Pancreas (tissue), 10 donors: ENCODE results near the gene RAB3GAP1. TPM values are rescaled to one million over a fixed set of nuclear protein-coding genes. Genes with fewer than 3 reads are reported as not detected.

Experiments
- ATAC-seq, 4 donors: fragments of 200-7000 bp; cut with Tn5 transposase; one replicate each; pipeline versions ENCODE4 v1.8.0 to v1.9.1; 2020; ENCODE audit warnings: mild to moderate bottlenecking in 4 of 4, moderate library complexity in 4 of 4
- DNase-seq, 6 donors: peaks; one replicate each; pipeline ENCODE4 v3.0.0-alpha.2; 2020
- FAIRE-seq: peaks from 2 replicates; lab custom pipeline; 2012; peaks lifted over from hg19 to GRCh38; lab: Jason Lieb, UNC
- H3K27ac ChIP-seq, 4 donors: fragments of 200-600 bp; sonication (generic); 1 replicate in 3 of 4; 2 replicates in 1 of 4; pipeline versions ENCODE4 v1.5.0 to v1.8.0; 2020
- H3K27me3 ChIP-seq, 4 donors: fragments of 200-600 bp; one replicate each; pipeline ENCODE4 v1.8.0; 2021
- H3K36me3 ChIP-seq, 3 donors: fragments of 200-600 bp; sonication (generic) in 1 of 3; one replicate each; pipeline versions ENCODE4 v1.5.0 to v1.8.0; 2020 to 2021
- H3K4me1 ChIP-seq, 3 donors: fragments of 200-600 bp; one replicate each; pipeline ENCODE4 v1.8.0; 2021
- H3K4me3 ChIP-seq, 4 donors: fragments of 200-600 bp; sonication (generic) in 2 of 4; one replicate each; pipeline versions ENCODE4 v1.5.0 to v1.8.0; 2020 to 2021
- H3K9me3 ChIP-seq, 4 donors: fragments of 200-600 bp; one replicate each; pipeline ENCODE4 v1.8.0; 2021
- whole genome bisulfite sequencing, 2 donors: extraction: QIAGEN DNeasy Blood & Tissue Kit; methylation state at CpG; one replicate each; pipeline ENCODE4 v1.1.7; 2013; 5-methylcytosine and 5-hydroxymethylcytosine counted together
- intact Hi-C, 3 donors: fragments of 100-400 bp; cut with DNase I; formaldehyde crosslinking; loops; one replicate each; pipeline versions ENCODE4 v1.11.1 to v1.14.2; 2022
- polyA plus RNA-seq, 2 donors: library from polyadenylated mRNA; stranded (reverse); fragments of 200-250 nt; gene quantifications; one replicate each; pipeline ENCODE4 v1.2.3, GENCODE V29; 2013
- total RNA-seq, 6 donors: library from RNA; stranded (reverse); fragmentation: NEBNext Ultra II Directional in 4 of 6; extraction: Animal tissue kit (Norgen Biotek cat#: 25700) in 4 of 6; gene quantifications; one replicate each; pipeline versions ENCODE4 v1.2.1 to v1.2.4, GENCODE V29; 2021 to 2023
- TF ChIP-seq, protein P1 (sequence below), 4 donors: fragments of 200-600 bp; sonication (generic) in 3 of 4; IDR thresholded peaks; one replicate each; pipeline versions ENCODE4 v1.5.0 to v1.8.0; 2021; ENCODE audit warnings: antibody characterized with exemption in 4 of 4
- donor health status: healthy with polysubstance abuse.
- donor health status: DM: no; HTN: no; CAD: no; lungs with moderate emphysema.
- donor health status: DM: no; HTN: no; CAD: no.
- donor health status: control.
- donor health status: control.
- donor health status: Bipolar disorder and iron deficiency.
- donor health status: DM: yes; HTN: yes; CAD: no.
- donor health status: DM: no; HTN: no; CAD: no.
- donor health status: DM: no; HTN: no; CAD: no.
- donor health status: DM: yes; HTN: yes; CAD: no.

Gene RAB3GAP1
- total and polyA plus RNA-seq, 8 donors = 10.3 to 25.5 (median 22.3) TPM

GRCh38 chr2:135093193-135093592 is 41.1 kb downstream of the RAB3GAP1 start:
- no peak overlapping the region for H3K4me3 ChIP-seq
- TF ChIP-seq, protein P1, sequence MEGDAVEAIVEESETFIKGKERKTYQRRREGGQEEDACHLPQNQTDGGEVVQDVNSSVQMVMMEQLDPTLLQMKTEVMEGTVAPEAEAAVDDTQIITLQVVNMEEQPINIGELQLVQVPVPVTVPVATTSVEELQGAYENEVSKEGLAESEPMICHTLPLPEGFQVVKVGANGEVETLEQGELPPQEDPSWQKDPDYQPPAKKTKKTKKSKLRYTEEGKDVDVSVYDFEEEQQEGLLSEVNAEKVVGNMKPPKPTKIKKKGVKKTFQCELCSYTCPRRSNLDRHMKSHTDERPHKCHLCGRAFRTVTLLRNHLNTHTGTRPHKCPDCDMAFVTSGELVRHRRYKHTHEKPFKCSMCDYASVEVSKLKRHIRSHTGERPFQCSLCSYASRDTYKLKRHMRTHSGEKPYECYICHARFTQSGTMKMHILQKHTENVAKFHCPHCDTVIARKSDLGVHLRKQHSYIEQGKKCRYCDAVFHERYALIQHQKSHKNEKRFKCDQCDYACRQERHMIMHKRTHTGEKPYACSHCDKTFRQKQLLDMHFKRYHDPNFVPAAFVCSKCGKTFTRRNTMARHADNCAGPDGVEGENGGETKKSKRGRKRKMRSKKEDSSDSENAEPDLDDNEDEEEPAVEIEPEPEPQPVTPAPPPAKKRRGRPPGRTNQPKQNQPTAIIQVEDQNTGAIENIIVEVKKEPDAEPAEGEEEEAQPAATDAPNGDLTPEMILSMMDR (IDR thresholded peaks at IDR 0.05) = no peak
- no peaks in the 10 kb centered on the region for H3K27me3 ChIP-seq
- H3K4me1 ChIP-seq = peaks cover 5 to 10% (median 6%) of the 10 kb centered on the region in 3 donors
- no peaks in the 10 kb centered on the region for H3K36me3 ChIP-seq
- intact Hi-C loops = no loop called here
- FAIRE-seq (peak; percentile 29), ATAC-seq (no peak), DNase-seq (no peak)
- no peaks in the 10 kb centered on the region for H3K9me3 ChIP-seq
- H3K27ac ChIP-seq = no peak overlapping the region

DNA sequence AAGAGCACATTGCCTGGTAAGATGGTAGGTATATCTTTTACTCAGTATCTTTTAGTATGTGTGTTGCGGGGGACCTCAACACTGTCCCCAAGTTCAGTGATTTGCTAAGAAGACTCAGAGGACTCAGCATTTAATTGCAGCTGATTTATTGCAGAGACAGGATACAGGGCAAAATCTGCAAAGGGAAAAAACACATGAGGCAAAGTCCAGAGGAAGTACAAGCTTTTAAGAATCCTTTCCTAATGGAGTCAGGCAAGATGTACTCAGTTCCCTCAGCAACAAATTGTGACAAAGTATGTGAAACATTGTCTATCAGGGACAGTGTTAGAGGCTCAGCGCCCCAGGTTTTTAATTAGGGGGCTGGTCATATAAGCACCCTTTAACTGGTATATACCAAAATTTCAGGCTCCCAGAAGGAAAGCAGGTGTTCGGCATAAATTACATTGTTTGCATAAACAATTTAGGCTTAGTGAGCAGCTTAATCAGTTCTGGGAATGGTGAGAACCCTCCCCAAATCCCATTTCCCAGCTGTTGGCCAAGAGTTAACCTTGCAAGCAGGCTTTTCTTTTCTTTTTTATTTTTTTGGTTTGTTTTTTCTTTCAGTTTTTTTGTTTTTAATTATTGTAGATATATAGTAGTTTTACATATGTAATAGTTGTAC is 41.7 kb downstream of the RAB3GAP1 start:
- FAIRE-seq (no peak), DNase-seq (no peak), ATAC-seq (peak in 2 of 4 donors; percentile 44 to 54)
- H3K4me3 ChIP-seq = no peak overlapping the region
- H3K27me3 ChIP-seq = no peaks in the 10 kb centered on the region
- 87 to 94% methylated on average over 3 of the region's 3 CpGs for WGBS, 2 donors
- H3K27ac ChIP-seq = no peak overlapping the region
- TF ChIP-seq, protein P1 (IDR thresholded peaks at IDR 0.05) = no peak
- intact Hi-C loops = no loop called here
- no peaks in the 10 kb centered on the region for H3K36me3 ChIP-seq
- H3K9me3 ChIP-seq = no peaks in the 10 kb centered on the region
- peaks cover 5 to 10% (median 6%) of the 10 kb centered on the region in 3 donors for H3K4me1 ChIP-seq

- Histone ChIP-seq H3K27ac (no peak overlapping the region), H3K4me3 (no peak overlapping the region), H3K4me1 (peaks cover 5 to 10% (median 6%) of the 10 kb centered on the region in 3 donors), H3K9me3 (no peaks in the 10 kb centered on the region), H3K36me3 (no peaks in the 10 kb centered on the region), H3K27me3 (no peaks in the 10 kb centered on the region)
- 82 to 90% methylated on average over 2 of the region's 2 CpGs for WGBS, 2 donors
- TF ChIP-seq, protein P1 (IDR thresholded peaks at IDR 0.05) = no peak
- DNase-seq (no peak), ATAC-seq (no peak), FAIRE-seq (no peak)
- intact Hi-C loops = no loop called here
These were observed 42.4 kb downstream of the RAB3GAP1 start for GRCh38 chr2:135094508-135094907.

DNA sequence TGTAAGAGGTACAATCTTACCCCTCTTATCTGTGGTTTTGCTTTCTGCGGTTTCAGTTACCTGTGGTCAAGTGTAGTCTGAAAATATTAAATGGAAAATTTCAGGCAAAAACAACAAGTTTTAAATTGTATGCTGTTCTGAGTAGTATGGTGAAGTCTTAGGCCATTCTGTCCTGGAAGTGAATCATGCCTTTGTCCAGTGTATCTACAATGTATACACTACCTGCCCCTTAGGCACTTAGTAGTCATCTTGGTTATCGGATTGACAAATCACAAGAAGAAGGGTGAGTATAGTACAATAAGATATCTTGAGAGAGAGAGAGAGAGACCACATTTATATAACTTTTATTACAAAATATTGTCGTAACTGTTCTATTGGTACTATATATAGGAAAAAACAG is 43.5 kb downstream of the RAB3GAP1 start:
- no peaks in the 10 kb centered on the region for H3K36me3 ChIP-seq
- FAIRE-seq (no peak), DNase-seq (no peak), ATAC-seq (no peak)
- peaks cover 5 to 13% (median 6%) of the 10 kb centered on the region in 3 donors for H3K4me1 ChIP-seq
- H3K4me3 ChIP-seq = no peak overlapping the region
- intact Hi-C loops = no loop called here
- H3K27ac ChIP-seq = no peak overlapping the region
- TF ChIP-seq, protein P1 (IDR thresholded peaks at IDR 0.05) = no peak
- 97% methylated on average over 3 of the region's 3 CpGs for WGBS, 2 donors
- H3K27me3 ChIP-seq = no peaks in the 10 kb centered on the region
- H3K9me3 ChIP-seq = no peaks in the 10 kb centered on the region
